DMS 273 (cell line): ENCODE results near the gene ZNF414.

Experiments
- DNase-seq: peaks from one replicate; lab custom pipeline; 2025; ENCODE audit not compliant: unreplicated experiment; lab: John Stamatoyannopoulos, UW

The ZNF414 gene

GRCh38 chr19:8468761-8469373, 45.1 kb downstream of the ZNF414 start:
- peak; percentile 27 for DNase-seq

GRCh38 chr19:8468124-8468523, 45.8 kb downstream of the ZNF414 start:
- no peak for DNase-seq

- DNase-seq = no peak
Observed at GRCh38 chr19:8466018-8466417, 47.9 kb downstream of the ZNF414 start.

- DNase-seq = no peak
Observed at GRCh38 chr19:8463365-8463764, 50.6 kb downstream of the ZNF414 start.

- DNase-seq = no peak
Observed at GRCh38 chr19:8462571-8462970, 51.4 kb downstream of the ZNF414 start.

GRCh38 chr19:8461891-8462290, 52.1 kb downstream of the ZNF414 start:
- no peak for DNase-seq

GRCh38 chr19:8461376-8461775, 52.6 kb downstream of the ZNF414 start:
- DNase-seq = no peak

GRCh38 chr19:8460516-8461298, 53.3 kb downstream of the ZNF414 start:
- no peak for DNase-seq
